H1 (cell line): ENCODE data around the gene NTRK2. TPM values are rescaled to one million over a fixed set of nuclear protein-coding genes. Genes with fewer than 3 reads are reported as not detected.

Experiments used
- CTCF ChIA-PET: fragments of 300-600 bp; sonication (Branson Sonifier 250); formaldehyde crosslinking; loops from one replicate; lab custom pipeline; 2021; ENCODE audit not compliant: partially characterized antibody; lab: Charles Lee
- POLR2A ChIA-PET: fragments of 300-600 bp; sonication (Branson Sonifier 250); formaldehyde crosslinking; loops from one replicate; lab custom pipeline; 2021; ENCODE audit warnings: inconsistent platforms; ENCODE audit not compliant: partially characterized antibody; lab: Charles Lee
- DNase-seq, 2 experiments: peaks; one replicate each; pipeline versions ENCODE4 v3.0.0 to v3.0.0-alpha.2; 2010 to 2022; ENCODE audit warnings: low spot score in 2 of 2, low read depth in 1 of 2, mixed read lengths in 1 of 2
- FAIRE-seq: peaks from 2 replicates; lab custom pipeline; 2011; peaks lifted over from hg19 to GRCh38; lab: Jason Lieb, UNC
- H2AFZ ChIP-seq: 2 replicates; pipeline ENCODE4 v1.8.1; 2012; ENCODE audit warnings: low read length, inconsistent platforms
- H2AK5ac ChIP-seq: 2 replicates; pipeline ENCODE4 v1.6.1; 2013; ENCODE audit warnings: low read depth, low read length
- H2BK120ac ChIP-seq: replicated peaks from 2 replicates; pipeline ENCODE3; 2013; ENCODE audit warnings: low read depth, low read length, inconsistent platforms
- H2BK12ac ChIP-seq: 2 replicates; pipeline ENCODE4 v1.6.1; 2013; ENCODE audit warnings: low read depth, low read length
- H2BK15ac ChIP-seq: 2 replicates; pipeline ENCODE4 v1.6.1; 2013; ENCODE audit warnings: low read length
- H2BK20ac ChIP-seq: 2 replicates; pipeline ENCODE4 v1.6.1; 2013; ENCODE audit warnings: low read length
- H2BK5ac ChIP-seq: 2 replicates; pipeline ENCODE4 v1.6.1; 2013; ENCODE audit warnings: low read depth, low read length
- H3K14ac ChIP-seq: 2 replicates; pipeline ENCODE4 v1.6.1; 2013; ENCODE audit warnings: inconsistent platforms; ENCODE audit not compliant: insufficient read length
- H3K18ac ChIP-seq: 2 replicates; pipeline ENCODE4 v1.6.1; 2013; ENCODE audit warnings: low read length; ENCODE audit errors: extremely low read depth
- H3K23ac ChIP-seq: 2 replicates; pipeline ENCODE4 v1.6.1; 2013; ENCODE audit warnings: inconsistent platforms; ENCODE audit not compliant: insufficient read length
- H3K23me2 ChIP-seq: 2 replicates; pipeline ENCODE4 v1.6.1; 2013; ENCODE audit warnings: low read depth, low read length
- H3K27ac ChIP-seq: 2 replicates; pipeline ENCODE4 v1.6.1; 2011; ENCODE audit warnings: low read depth, low read length, inconsistent platforms
- H3K27me3 ChIP-seq, 4 experiments: replicated peaks in 1 of 4; 1 replicate in 1 of 4; 2 replicates in 3 of 4; pipeline versions ENCODE4 v1.6.1 to v1.8.1; 2011 to 2013; ENCODE audit warnings: low read length in 3 of 4, mild to moderate bottlenecking in 3 of 4, inconsistent platforms in 2 of 4, mixed read lengths in 2 of 4, moderate library complexity in 1 of 4; ENCODE audit not compliant: control insufficient read depth in 3 of 4, insufficient read depth in 3 of 4; ENCODE audit errors: extremely low read depth in 1 of 4
- H3K36me3 ChIP-seq, 4 experiments: 2 replicates each; pipeline versions ENCODE4 v1.6.1 to v1.8.1; 2011 to 2013; ENCODE audit warnings: mild to moderate bottlenecking in 4 of 4, low read length in 3 of 4, moderate library complexity in 2 of 4, control low read depth in 1 of 4, inconsistent platforms in 1 of 4; ENCODE audit not compliant: insufficient read depth in 4 of 4, control insufficient read depth in 2 of 4
- H3K4ac ChIP-seq: replicated peaks from 2 replicates; pipeline ENCODE3; 2013; ENCODE audit warnings: low read length, low read depth, mixed read lengths, inconsistent platforms; ENCODE audit not compliant: insufficient read length
- H3K4me1 ChIP-seq, 4 experiments: replicated peaks in 1 of 4; 1 replicate in 1 of 4; 2 replicates in 3 of 4; pipeline versions ENCODE4 v1.6.1 to v1.8.1; 2011 to 2013; ENCODE audit warnings: low read length in 3 of 4, inconsistent platforms in 2 of 4, mixed read lengths in 1 of 4; ENCODE audit not compliant: insufficient read depth in 4 of 4, control insufficient read depth in 3 of 4
- H3K4me2 ChIP-seq, 2 experiments: 2 replicates each; pipeline versions ENCODE4 v1.6.1 to v1.8.1; 2011 to 2013; ENCODE audit warnings: low read depth in 2 of 2, low read length in 2 of 2, control low read depth in 1 of 2, inconsistent platforms in 1 of 2, mild to moderate bottlenecking in 1 of 2; ENCODE audit not compliant: insufficient read depth in 1 of 2
- H3K4me3 ChIP-seq, 4 experiments: fragments of 200-600, 300-600 bp in 1 of 4; sonication (generic), shearing (Covaris generic), sonication (Bioruptor Twin) in 1 of 4; 2 replicates each; pipeline versions ENCODE4 v1.5.1 to v1.8.1; 2011 to 2016; ENCODE audit warnings: low read length in 4 of 4, low read depth in 3 of 4, control low read depth in 2 of 4, inconsistent platforms in 2 of 4, mild to moderate bottlenecking in 2 of 4, mixed read lengths in 1 of 4, moderate library complexity in 1 of 4; ENCODE audit not compliant: insufficient read depth in 2 of 4; ENCODE audit errors: extremely low read depth in 1 of 4
- H3K56ac ChIP-seq: replicated peaks from 2 replicates; pipeline ENCODE3; 2013; ENCODE audit warnings: low read depth, mild to moderate bottlenecking, mixed read lengths, low read length, inconsistent platforms; ENCODE audit not compliant: insufficient read length
- H3K79me1 ChIP-seq: 2 replicates; pipeline ENCODE4 v1.6.1; 2013; ENCODE audit warnings: low read depth, low read length, control low read depth
- H3K79me2 ChIP-seq, 2 experiments: 2 replicates each; pipeline versions ENCODE4 v1.6.1 to v1.8.1; 2012 to 2013; ENCODE audit warnings: low read length in 2 of 2, mild to moderate bottlenecking in 2 of 2, inconsistent platforms in 1 of 2; ENCODE audit not compliant: insufficient read depth in 2 of 2, control insufficient read depth in 1 of 2
- H3K9ac ChIP-seq, 4 experiments: replicated peaks in 1 of 4; 1 replicate in 1 of 4; 2 replicates in 3 of 4; pipeline versions ENCODE4 v1.6.1 to v1.8.1; 2011 to 2013; ENCODE audit warnings: low read depth in 3 of 4, low read length in 3 of 4, control low read depth in 2 of 4, mild to moderate bottlenecking in 2 of 4, moderate library complexity in 2 of 4, inconsistent platforms in 1 of 4; ENCODE audit errors: extremely low read depth in 1 of 4
- H3K9me3 ChIP-seq, 2 experiments: 2 replicates each; pipeline versions ENCODE4 v1.6.1 to v1.8.1; 2012 to 2013; ENCODE audit warnings: mild to moderate bottlenecking in 2 of 2, moderate library complexity in 2 of 2, control low read depth in 1 of 2, inconsistent platforms in 1 of 2, low read depth in 1 of 2, low read length in 1 of 2, mixed read lengths in 1 of 2; ENCODE audit not compliant: insufficient read depth in 2 of 2
- H4K20me1 ChIP-seq, 2 experiments: replicated peaks in 1 of 2; 2 replicates each; pipeline versions ENCODE3 to v1.8.1; 2011 to 2013; ENCODE audit warnings: inconsistent platforms in 2 of 2, low read length in 2 of 2, mild to moderate bottlenecking in 1 of 2; ENCODE audit not compliant: insufficient read depth in 2 of 2, control insufficient read depth in 1 of 2
- H4K5ac ChIP-seq: 2 replicates; pipeline ENCODE4 v1.6.1; 2013; ENCODE audit warnings: low read length, low read depth, mixed read lengths, inconsistent platforms; ENCODE audit not compliant: insufficient read length
- H4K8ac ChIP-seq: 2 replicates; pipeline ENCODE4 v1.8.0; 2013; ENCODE audit warnings: mild to moderate bottlenecking, moderate library complexity, low read length, inconsistent platforms; ENCODE audit not compliant: insufficient read depth; ENCODE audit errors: extremely low read depth
- H4K91ac ChIP-seq: replicated peaks from 2 replicates; pipeline ENCODE3; 2013; ENCODE audit warnings: low read length, mixed read lengths, inconsistent platforms; ENCODE audit not compliant: insufficient read length
- BRCA1 ChIP-seq: IDR thresholded peaks from 2 replicates; pipeline ENCODE4 v1.6.1; 2012; ENCODE audit warnings: low read depth, low read length, improper control_type of control experiment
- WGBS, 2 experiments: shearing (Covaris generic) in 1 of 2; methylation state at CpG; one replicate each; pipeline versions ENCODE4 v1.1.6 to v1.1.7; 2013 to 2015; ENCODE audit warnings: low lambda C conversion rate in 2 of 2, mixed read lengths in 2 of 2, inconsistent platforms in 1 of 2, low coverage in 1 of 2, missing lambda C conversion rate in 1 of 2; ENCODE audit not compliant: insufficient replicate concordance in 2 of 2, insufficient coverage in 1 of 2, insufficient read length in 1 of 2; ENCODE audit errors: extremely low coverage in 1 of 2, missing lambda C conversion rate in 1 of 2; 5-methylcytosine and 5-hydroxymethylcytosine counted together
- polyA plus RNA-seq, 7 experiments: library from polyadenylated mRNA; depleted of rRNA in 3 of 7; stranded (reverse) in 5 of 7; unstranded in 2 of 7; fragments of >200 nt in 5 of 7; fragments of 200-250 nt in 2 of 7; gene quantifications; 1 replicate in 5 of 7; 2 replicates in 1 of 7; 4 replicates in 1 of 7; pipeline versions ENCODE4 v1.2.1 to v1.2.3, GENCODE V29; 2011 to 2013; ENCODE audit warnings: missing spikeins in 2 of 7, mixed read lengths in 2 of 7
- total RNA-seq: library from RNA; stranded (reverse); fragmentation: NEBNext Ultra II Directional; extraction: Animal tissue kit (Norgen Biotek cat#: 25700); gene quantifications from 2 replicates; pipeline ENCODE4 v1.2.1, GENCODE V29; 2021

The NTRK2 gene
- total and polyA plus RNA-seq, 2 of the 8 experiments (the other 6 are each of a cell fraction or from before 2014, with no cell fraction given) = 0.03 to 0.04 TPM

DNA sequence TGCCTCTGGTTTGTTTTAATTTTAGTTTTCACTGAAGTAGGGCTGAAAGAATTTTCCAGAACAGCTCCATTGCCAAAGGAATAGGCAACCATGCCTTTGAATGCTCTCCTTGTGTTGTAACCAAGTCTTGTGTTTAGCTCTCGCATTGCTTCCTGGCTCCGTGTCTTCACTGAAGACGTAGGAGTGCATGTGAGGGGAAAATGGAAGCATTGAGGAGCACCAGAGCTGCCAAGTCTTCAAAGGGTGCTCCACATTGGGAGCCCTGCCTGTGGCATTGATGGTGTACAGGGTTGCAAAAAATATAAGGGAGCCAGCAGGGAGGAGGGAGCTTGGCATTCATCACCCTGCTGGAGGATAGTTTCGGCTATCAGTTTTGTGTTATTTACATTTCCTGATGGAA, 86.6 kb downstream of the NTRK2 start:
- H3K4me1 ChIP-seq = no peaks in the 10 kb centered on the region; a peak in 1 of 7 replicates
- H2BK5ac ChIP-seq = no peak overlapping the region
- H3K79me2 ChIP-seq = no peaks in the 10 kb centered on the region
- H3K27ac ChIP-seq = no peak overlapping the region
- no peak overlapping the region; the same call in 1 of the 2 replicates for H2AK5ac ChIP-seq
- H3K4me3 ChIP-seq = no peak overlapping the region
- no peak overlapping the region for H3K4me2 ChIP-seq
- H3K14ac ChIP-seq = no peak overlapping the region
- H3K9ac ChIP-seq = no peak overlapping the region
- DNase-seq = no peak
- H3K18ac ChIP-seq = no peak overlapping the region
- no peak overlapping the region for H2BK20ac ChIP-seq
- no peak overlapping the region for H4K8ac ChIP-seq
- H3K36me3 ChIP-seq = no peaks in the 10 kb centered on the region
- no peak overlapping the region for H3K56ac ChIP-seq
- no peak for FAIRE-seq
- H3K27me3 ChIP-seq = no peaks in the 10 kb centered on the region
- no peak overlapping the region for H4K5ac ChIP-seq
- H3K4ac ChIP-seq = no peak overlapping the region
- H3K23me2 ChIP-seq = no peaks in the 10 kb centered on the region
- H4K20me1 ChIP-seq = no peaks in the 10 kb centered on the region
- POLR2A ChIA-PET = no interaction called here
- no peaks in the 10 kb centered on the region for H3K79me1 ChIP-seq
- H4K91ac ChIP-seq = no peak overlapping the region
- no peak overlapping the region for H2AFZ ChIP-seq
- H3K9me3 ChIP-seq = no peaks in the 10 kb centered on the region
- CTCF ChIA-PET = interaction anchor here (1.0 to 1.7 kb wide), 2 partner anchors 26 to 32 kb away, joined by 3 to 4 read pairs; no protein-coding TSS in a partner anchor
- no peak overlapping the region for H2BK120ac ChIP-seq
- H2BK12ac ChIP-seq = no peak overlapping the region
- no peak overlapping the region for H3K23ac ChIP-seq
- 94% methylated on average over 4 of the region's 4 CpGs; no CpG with 5 or more reads in 1 of the 2 experiments for WGBS, 2 experiments
- H2BK15ac ChIP-seq = no peak overlapping the region
- no peak for TF ChIP-seq BRCA1
